GM12873 (cell line): Measurements from ENCODE around the gene DCAF8.
A peak's percentile ranks its signal among the peaks of the same experiment; 100 is the strongest.

Source experiments
- CTCF ChIP-seq: IDR thresholded peaks from 2 replicates; pipeline ENCODE4 v1.5.1; 2012; ENCODE audit warnings: low read depth, mild to moderate bottlenecking, moderate library complexity, low read length, control low read depth; ENCODE audit not compliant: insufficient read depth; ENCODE audit errors: missing control alignments

DCAF8 gene

GRCh38 chr1:160258177-160258798 lies 4.1 kb downstream of the DCAF8 start:
- TF ChIP-seq CTCF, result no peak

- no peak for TF ChIP-seq CTCF
Observed at GRCh38 chr1:160257411-160258015, 4.8 kb downstream of the DCAF8 start.

- TF ChIP-seq CTCF, result no peak
Observed at GRCh38 chr1:160256396-160257046, 5.8 kb downstream of the DCAF8 start.

- TF ChIP-seq CTCF, result no peak
Observed at GRCh38 chr1:160255781-160256300, 6.5 kb downstream of the DCAF8 start.

- TF ChIP-seq CTCF, result peak; percentile 73
Observed at GRCh38 chr1:160251687-160252526, 10.4 kb downstream of the DCAF8 start.

GRCh38 chr1:160251011-160251410 lies 11.3 kb downstream of the DCAF8 start:
- no peak for TF ChIP-seq CTCF

- TF ChIP-seq CTCF, result no peak
Observed at GRCh38 chr1:160247053-160247452, 15.3 kb downstream of the DCAF8 start.
